8988T (cell line): ENCODE data around the gene UPK3BL2.
"Not testable (repeated sequence)": the region's sequence is repeated elsewhere in the genome, so short reads cannot be mapped to it uniquely, and the experiment has no call there.

Experiments used
- DNase-seq: peaks from one replicate; pipeline ENCODE4 v3.0.0; 2011

Gene UPK3BL2

GRCh38 chr7:102527822-102528793 is 15.4 kb downstream of the UPK3BL2 start:
- not testable (repeated sequence) for DNase-seq

GRCh38 chr7:102527182-102527581 is 16.3 kb downstream of the UPK3BL2 start:
- not testable (repeated sequence) for DNase-seq

- not testable (repeated sequence) for DNase-seq
These were observed 18.7 kb downstream of the UPK3BL2 start for GRCh38 chr7:102524803-102525202.

GRCh38 chr7:102520797-102521196 is 22.7 kb downstream of the UPK3BL2 start:
- DNase-seq, result not testable (repeated sequence)

- not testable (repeated sequence) for DNase-seq
These were observed 25.8 kb downstream of the UPK3BL2 start, which contains the start of gene RASA4B for GRCh38 chr7:102517550-102518147. Gene RASA4B (minus strand): TSS chr7:102517777. CDS start chr7:102517710, 67 bp downstream.

- DNase-seq, result not testable (repeated sequence)
These were observed 26.5 kb downstream of the UPK3BL2 start for GRCh38 chr7:102516951-102517350.

- not testable (repeated sequence) for DNase-seq
These were observed 27.6 kb downstream of the UPK3BL2 start for GRCh38 chr7:102515889-102516288.

- DNase-seq, result not testable (repeated sequence)
These were observed 28.4 kb downstream of the UPK3BL2 start for GRCh38 chr7:102514881-102515721.

GRCh38 chr7:102512642-102513221 is 30.8 kb downstream of the UPK3BL2 start:
- DNase-seq, result not testable (repeated sequence)

- DNase-seq, result not testable (repeated sequence)
These were observed 31.5 kb downstream of the UPK3BL2 start for GRCh38 chr7:102511860-102512522.

GRCh38 chr7:102510575-102510974 is 32.9 kb downstream of the UPK3BL2 start:
- DNase-seq, result not testable (repeated sequence)

- not testable (repeated sequence) for DNase-seq
These were observed 35.9 kb downstream of the UPK3BL2 start for GRCh38 chr7:102507410-102508088.

- not testable (repeated sequence) for DNase-seq
These were observed 38.0 kb downstream of the UPK3BL2 start for GRCh38 chr7:102505298-102506185.

- DNase-seq, result not testable (repeated sequence)
These were observed 40.4 kb downstream of the UPK3BL2 start for GRCh38 chr7:102503141-102503540.

- not testable (repeated sequence) for DNase-seq
These were observed 45.2 kb downstream of the UPK3BL2 start for GRCh38 chr7:102498321-102498720.

- DNase-seq, result not testable (repeated sequence)
These were observed 46.2 kb downstream of the UPK3BL2 start for GRCh38 chr7:102497308-102497707.

- DNase-seq, result not testable (repeated sequence)
These were observed 46.6 kb downstream of the UPK3BL2 start for GRCh38 chr7:102496861-102497260.

GRCh38 chr7:102494473-102495149 is 48.9 kb downstream of the UPK3BL2 start:
- not testable (repeated sequence) for DNase-seq

GRCh38 chr7:102494026-102494425 is 49.5 kb downstream of the UPK3BL2 start:
- not testable (repeated sequence) for DNase-seq
